SK-N-SH (cell line): ENCODE data around the gene DUSP6. TPM values are rescaled to one million over a fixed set of nuclear protein-coding genes. Genes with fewer than 3 reads are reported as not detected.
"Not testable (repeated sequence)": the region's sequence is repeated elsewhere in the genome, so short reads cannot be mapped to it uniquely, and the experiment has no call there.

Source experiments
- CTCF ChIA-PET: fragments of 300-600, 350-600 bp; formaldehyde crosslinking; extraction: SDS; loops from one replicate; lab custom pipeline; 2021; lab: Yijun Ruan, JAX
- POLR2A ChIA-PET: fragments of 350-600 bp; sonication (Branson Sonifier 250); formaldehyde crosslinking; extraction: SDS; loops from one replicate; lab custom pipeline; 2020; ENCODE audit warnings: antibody characterized with exemption, inconsistent platforms; lab: Yijun Ruan, JAX
- DNase-seq: peaks from one replicate; pipeline ENCODE4 v3.0.0; 2012
- H2AFZ ChIP-seq: fragments of 200-600 bp; sonication (generic); 2 replicates; pipeline ENCODE4 v1.8.1; 2016; ENCODE audit warnings: antibody characterized with exemption, mild to moderate bottlenecking, low read depth
- H3F3A ChIP-seq: fragments of 200-600 bp; sonication (generic); replicated peaks from 2 replicates; pipeline ENCODE3; 2016; ENCODE audit warnings: antibody characterized with exemption, mild to moderate bottlenecking; ENCODE audit not compliant: insufficient read depth
- H3K27ac ChIP-seq, 2 experiments: fragments of 200-500 bp in 1 of 2; fragments of 200-600 bp in 1 of 2; sonication (Bioruptor generic) in 1 of 2; sonication (generic), shearing (Covaris generic) in 1 of 2; 2 replicates each; pipeline versions ENCODE4 v1.5.1 to v1.6.1; 2014 to 2016; ENCODE audit warnings: low read depth in 2 of 2, inconsistent platforms in 1 of 2, low read length in 1 of 2, mild to moderate bottlenecking in 1 of 2, mixed read lengths in 1 of 2
- H3K27me3 ChIP-seq: fragments of 200-600 bp; sonication (generic), shearing (Covaris generic); 2 replicates; pipeline ENCODE4 v1.6.1; 2016; ENCODE audit warnings: mixed run types; ENCODE audit not compliant: insufficient read depth
- H3K36me3 ChIP-seq, 2 experiments: fragments of 200-500 bp in 1 of 2; fragments of 200-600 bp in 1 of 2; sonication (Bioruptor generic) in 1 of 2; sonication (generic) in 1 of 2; replicated peaks in 1 of 2; 2 replicates each; pipeline versions ENCODE3 to v1.5.1; 2014 to 2016; ENCODE audit warnings: low read length in 1 of 2, mild to moderate bottlenecking in 1 of 2; ENCODE audit not compliant: insufficient read depth in 2 of 2, control insufficient read depth in 1 of 2
- H3K4me1 ChIP-seq, 2 experiments: fragments of 200-500 bp in 1 of 2; fragments of 200-600 bp in 1 of 2; sonication (Bioruptor generic) in 1 of 2; sonication (generic), shearing (Covaris generic) in 1 of 2; 2 replicates each; pipeline versions ENCODE4 v1.5.1 to v1.6.1; 2014 to 2016; ENCODE audit warnings: low read depth in 1 of 2, low read length in 1 of 2, mixed run types in 1 of 2; ENCODE audit not compliant: insufficient read depth in 2 of 2, control insufficient read depth in 1 of 2
- H3K4me2 ChIP-seq: fragments of 200-600 bp; sonication (generic), shearing (Covaris generic); 2 replicates; pipeline ENCODE4 v1.6.1; 2017; ENCODE audit warnings: mixed run types
- H3K4me3 ChIP-seq, 2 experiments: fragments of 200-500 bp in 1 of 2; fragments of 200-600 bp in 1 of 2; sonication (Bioruptor generic) in 1 of 2; sonication (generic), shearing (Covaris generic) in 1 of 2; 2 replicates each; pipeline versions ENCODE4 v1.5.1 to v1.8.1; 2014 to 2016; ENCODE audit warnings: low read depth in 2 of 2, inconsistent platforms in 1 of 2, low read length in 1 of 2, mild to moderate bottlenecking in 1 of 2, mixed read lengths in 1 of 2, moderate library complexity in 1 of 2
- H3K79me2 ChIP-seq: fragments of 200-600 bp; sonication (generic); 2 replicates; pipeline ENCODE4 v1.8.1; 2017; ENCODE audit warnings: mild to moderate bottlenecking; ENCODE audit not compliant: insufficient read depth
- H3K9ac ChIP-seq: fragments of 200-600 bp; sonication (generic); 2 replicates; pipeline ENCODE4 v1.6.1; 2017; ENCODE audit warnings: mixed run types
- H3K9me2 ChIP-seq: fragments of 200-600 bp; sonication (generic); 2 replicates; pipeline ENCODE4 v1.6.1; 2017; ENCODE audit warnings: mixed run types
- H3K9me3 ChIP-seq: fragments of 200-600 bp; sonication (generic); 2 replicates; pipeline ENCODE4 v1.6.1; 2017; ENCODE audit warnings: mixed run types, mild to moderate bottlenecking, moderate library complexity
- H4K20me1 ChIP-seq: fragments of 200-600 bp; sonication (generic); 2 replicates; pipeline ENCODE4 v1.6.1; 2017; ENCODE audit warnings: mild to moderate bottlenecking, mixed run types; ENCODE audit not compliant: insufficient read depth
- EP300 ChIP-seq, 2 experiments: IDR thresholded peaks; 2 replicates each; pipeline versions ENCODE4 v1.4.0 to v1.6.1; 2012; ENCODE audit warnings: borderline replicate concordance in 1 of 2, low read depth in 1 of 2, low read length in 1 of 2
- FOXM1 ChIP-seq: IDR thresholded peaks from 2 replicates; pipeline ENCODE4 v1.4.0; 2012; ENCODE audit warnings: low read depth, mild to moderate bottlenecking
- GATA2 ChIP-seq: sonication (generic); formaldehyde crosslinking; IDR thresholded peaks from 2 replicates; pipeline ENCODE4 v1.5.0; 2020; ENCODE audit warnings: mild to moderate bottlenecking, missing genetic modification reagents
- MEF2A ChIP-seq: IDR thresholded peaks from 2 replicates; pipeline ENCODE4 v1.4.0; 2012; ENCODE audit warnings: low read depth, borderline replicate concordance
- MXI1 ChIP-seq: IDR thresholded peaks from 2 replicates; pipeline ENCODE4 v1.6.1; 2012; ENCODE audit warnings: mild to moderate bottlenecking, low read depth, low read length, improper control_type of control experiment
- RAD21 ChIP-seq: IDR thresholded peaks from 2 replicates; pipeline ENCODE4 v1.6.1; 2012; ENCODE audit warnings: mild to moderate bottlenecking, low read length
- RCOR1 ChIP-seq: fragments of 150-350 bp; IDR thresholded peaks from 2 replicates; pipeline ENCODE4 v1.6.1; 2017; ENCODE audit warnings: antibody characterized with exemption, low read length
- RFX5 ChIP-seq: IDR thresholded peaks from 2 replicates; pipeline ENCODE4 v1.6.1; 2012; ENCODE audit warnings: mild to moderate bottlenecking, improper control_type of control experiment, low read length
- RXRA ChIP-seq: IDR thresholded peaks from 2 replicates; pipeline ENCODE4 v1.4.0; 2012; ENCODE audit warnings: low read depth, mild to moderate bottlenecking, borderline replicate concordance
- TEAD4 ChIP-seq: IDR thresholded peaks from 2 replicates; pipeline ENCODE4 v1.4.0; 2012; ENCODE audit warnings: mild to moderate bottlenecking, borderline replicate concordance; ENCODE audit not compliant: insufficient read depth
- YY1 ChIP-seq: IDR thresholded peaks from 2 replicates; pipeline ENCODE4 v1.4.0; 2012; ENCODE audit warnings: low read depth, mild to moderate bottlenecking
- WGBS: methylation state at CpG from one replicate; pipeline ENCODE4 v1.1.6; 2017; ENCODE audit warnings: low lambda C conversion rate; 5-methylcytosine and 5-hydroxymethylcytosine counted together
- polyA plus RNA-seq, 3 experiments: library from polyadenylated mRNA; depleted of rRNA; stranded (reverse); fragments of >200 nt; gene quantifications; 2 replicates each; pipeline ENCODE4 v1.2.3, GENCODE V29; 2012
- TF ChIP-seq, protein P1 (sequence below): fragments of 150-350 bp; IDR thresholded peaks from 2 replicates; pipeline ENCODE4 v1.6.1; 2016; ENCODE audit warnings: mild to moderate bottlenecking, low read depth, low read length
- TF ChIP-seq, protein P2 (sequence below): IDR thresholded peaks from 2 replicates; pipeline ENCODE4 v1.4.0; 2012; ENCODE audit warnings: low read depth, borderline replicate concordance
- TF ChIP-seq, protein P3 (sequence below): IDR thresholded peaks from 2 replicates; pipeline ENCODE4 v1.6.1; 2012; ENCODE audit warnings: mild to moderate bottlenecking, low read depth, low read length, moderate library complexity

DUSP6 gene
- polyA plus RNA-seq, 1 of the 3 experiments (the other 2 are of a cell fraction): 71.4 TPM

DNA sequence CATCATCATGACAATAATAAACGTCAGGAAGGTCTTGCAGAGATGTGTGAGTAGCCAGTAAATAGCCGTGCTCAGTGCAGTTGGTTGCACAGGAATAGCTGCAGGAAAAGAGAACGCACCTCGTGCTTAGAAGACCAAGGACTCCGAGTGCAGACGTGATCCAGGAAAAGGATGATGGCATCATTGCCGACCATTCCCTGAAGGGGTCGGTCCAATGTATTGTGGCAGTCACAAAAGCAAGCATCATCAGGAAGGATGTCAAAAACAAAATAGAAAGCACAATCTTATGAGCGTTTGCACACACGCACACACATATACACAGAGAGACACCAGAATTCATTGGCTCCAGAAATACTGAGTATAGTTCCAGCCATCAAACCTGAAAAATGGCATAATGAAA, 12.8 kb downstream of the DUSP6 start:
- H2AFZ ChIP-seq: no peak overlapping the region
- H4K20me1 ChIP-seq: no peaks in the 10 kb centered on the region
- no peak overlapping the region for H3K27ac ChIP-seq
- H3K4me1 ChIP-seq: peaks cover 0 to 3% of the 10 kb centered on the region in 2 experiments; a peak in 2 of 4 replicates
- H3K9me2 ChIP-seq: no peaks in the 10 kb centered on the region
- H3K9ac ChIP-seq: no peak overlapping the region
- no peak overlapping the region for H3K4me2 ChIP-seq
- TF ChIP-seq FOXM1 (no peak), YY1 (no peak), RXRA (no peak)
- TF ChIP-seq, all 33 proteins: peak for 0
- ChIA-PET CTCF (no interaction called here), POLR2A (no interaction called here)
- DNase-seq: no peak
- Histone ChIP-seq H3F3A (peaks cover 6% of the 10 kb centered on the region), H3K27me3 (no peaks in the 10 kb centered on the region), H3K9me3 (no peaks in the 10 kb centered on the region), H3K4me3 (no peak overlapping the region), H3K79me2 (no peaks in the 10 kb centered on the region), H3K36me3 (no peaks in the 10 kb centered on the region)
- WGBS: 87% methylated on average over 10 of the region's 10 CpGs

GRCh38 chr12:89337136-89337535, 15.2 kb downstream of the DUSP6 start:
- H3K36me3 ChIP-seq: not testable (repeated sequence)
- POLR2A ChIA-PET: interaction anchor here (0.6 to 1.4 kb wide), 4 partner anchors 9 to 172 kb away, joined by 3 to 6 read pairs (median 5); no protein-coding TSS in a partner anchor

DNA sequence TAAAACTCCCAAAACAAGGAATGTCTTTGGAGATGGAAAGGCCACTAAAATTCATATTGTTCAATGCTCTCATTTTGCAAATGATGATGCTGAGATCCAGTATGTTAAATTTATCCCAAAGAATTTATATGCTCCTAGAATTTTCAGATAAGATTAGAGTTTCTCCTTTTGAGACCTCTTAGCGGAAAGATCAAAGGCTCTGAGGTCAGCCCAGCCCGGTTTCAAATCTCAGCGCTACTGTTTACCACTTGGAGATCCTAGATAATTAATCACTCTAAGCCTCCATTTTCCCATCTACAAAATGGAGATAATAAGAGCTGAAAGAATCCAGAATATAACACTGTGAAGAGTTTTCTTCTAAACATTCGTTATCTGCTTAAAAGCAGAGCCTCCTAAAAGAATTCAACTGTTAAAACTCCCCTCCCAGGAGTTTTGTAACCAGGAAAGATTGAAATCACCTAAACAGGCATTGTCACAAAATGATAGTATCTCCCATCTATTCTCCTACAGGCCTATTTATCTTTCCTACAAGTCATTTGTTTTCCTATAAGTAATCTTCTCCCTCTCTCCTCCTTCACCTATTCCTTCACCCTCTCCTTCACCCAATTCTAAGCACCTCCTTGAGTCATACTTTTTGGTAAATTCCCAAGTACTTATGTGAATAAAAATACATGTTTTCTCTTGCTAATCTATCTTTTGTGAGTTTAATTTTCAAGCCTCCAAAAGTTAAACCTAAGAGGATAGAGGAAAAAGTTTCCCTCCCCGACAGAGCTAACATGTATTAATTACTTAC, 16.7 kb downstream of the DUSP6 start:
- Histone ChIP-seq H3K4me1 (no peaks in the 10 kb centered on the region; a peak in 2 of 4 replicates), H4K20me1 (no peaks in the 10 kb centered on the region), H3K79me2 (no peaks in the 10 kb centered on the region), H2AFZ (no peak overlapping the region), H3K4me3 (no peak overlapping the region), H3K9me2 (no peaks in the 10 kb centered on the region), H3K9me3 (peaks cover 2% of the 10 kb centered on the region; the same call in 1 of the 2 replicates), H3K4me2 (no peak overlapping the region), H3K27ac (no peak overlapping the region), H3K27me3 (no peaks in the 10 kb centered on the region), H3K9ac (no peak overlapping the region), H3K36me3 (no peaks in the 10 kb centered on the region), H3F3A (no peaks in the 10 kb centered on the region)
- WGBS: 93% methylated on average over 5 of the region's 5 CpGs
- ChIA-PET CTCF (no interaction called here), POLR2A (no interaction called here)
- DNase-seq: no peak
- TF ChIP-seq EP300 (IDR thresholded peaks at IDR 0.05; ENCODE audit: borderline replicate concordance in 1 of 2, low read depth in 1 of 2, low read length in 1 of 2) (no peak), GATA2 (CRISPR knock-in tag) (no peak), MEF2A (no peak), RCOR1 (no peak), FOXM1 (no peak), TEAD4 (no peak), MXI1 (no peak), RFX5 (no peak), RAD21 (no peak)
- TF ChIP-seq, protein P1, sequence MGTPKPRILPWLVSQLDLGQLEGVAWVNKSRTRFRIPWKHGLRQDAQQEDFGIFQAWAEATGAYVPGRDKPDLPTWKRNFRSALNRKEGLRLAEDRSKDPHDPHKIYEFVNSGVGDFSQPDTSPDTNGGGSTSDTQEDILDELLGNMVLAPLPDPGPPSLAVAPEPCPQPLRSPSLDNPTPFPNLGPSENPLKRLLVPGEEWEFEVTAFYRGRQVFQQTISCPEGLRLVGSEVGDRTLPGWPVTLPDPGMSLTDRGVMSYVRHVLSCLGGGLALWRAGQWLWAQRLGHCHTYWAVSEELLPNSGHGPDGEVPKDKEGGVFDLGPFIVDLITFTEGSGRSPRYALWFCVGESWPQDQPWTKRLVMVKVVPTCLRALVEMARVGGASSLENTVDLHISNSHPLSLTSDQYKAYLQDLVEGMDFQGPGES: no peak
- TF ChIP-seq, protein P2, sequence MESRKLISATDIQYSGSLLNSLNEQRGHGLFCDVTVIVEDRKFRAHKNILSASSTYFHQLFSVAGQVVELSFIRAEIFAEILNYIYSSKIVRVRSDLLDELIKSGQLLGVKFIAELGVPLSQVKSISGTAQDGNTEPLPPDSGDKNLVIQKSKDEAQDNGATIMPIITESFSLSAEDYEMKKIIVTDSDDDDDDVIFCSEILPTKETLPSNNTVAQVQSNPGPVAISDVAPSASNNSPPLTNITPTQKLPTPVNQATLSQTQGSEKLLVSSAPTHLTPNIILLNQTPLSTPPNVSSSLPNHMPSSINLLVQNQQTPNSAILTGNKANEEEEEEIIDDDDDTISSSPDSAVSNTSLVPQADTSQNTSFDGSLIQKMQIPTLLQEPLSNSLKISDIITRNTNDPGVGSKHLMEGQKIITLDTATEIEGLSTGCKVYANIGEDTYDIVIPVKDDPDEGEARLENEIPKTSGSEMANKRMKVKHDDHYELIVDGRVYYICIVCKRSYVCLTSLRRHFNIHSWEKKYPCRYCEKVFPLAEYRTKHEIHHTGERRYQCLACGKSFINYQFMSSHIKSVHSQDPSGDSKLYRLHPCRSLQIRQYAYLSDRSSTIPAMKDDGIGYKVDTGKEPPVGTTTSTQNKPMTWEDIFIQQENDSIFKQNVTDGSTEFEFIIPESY: no peak
- TF ChIP-seq, protein P3, sequence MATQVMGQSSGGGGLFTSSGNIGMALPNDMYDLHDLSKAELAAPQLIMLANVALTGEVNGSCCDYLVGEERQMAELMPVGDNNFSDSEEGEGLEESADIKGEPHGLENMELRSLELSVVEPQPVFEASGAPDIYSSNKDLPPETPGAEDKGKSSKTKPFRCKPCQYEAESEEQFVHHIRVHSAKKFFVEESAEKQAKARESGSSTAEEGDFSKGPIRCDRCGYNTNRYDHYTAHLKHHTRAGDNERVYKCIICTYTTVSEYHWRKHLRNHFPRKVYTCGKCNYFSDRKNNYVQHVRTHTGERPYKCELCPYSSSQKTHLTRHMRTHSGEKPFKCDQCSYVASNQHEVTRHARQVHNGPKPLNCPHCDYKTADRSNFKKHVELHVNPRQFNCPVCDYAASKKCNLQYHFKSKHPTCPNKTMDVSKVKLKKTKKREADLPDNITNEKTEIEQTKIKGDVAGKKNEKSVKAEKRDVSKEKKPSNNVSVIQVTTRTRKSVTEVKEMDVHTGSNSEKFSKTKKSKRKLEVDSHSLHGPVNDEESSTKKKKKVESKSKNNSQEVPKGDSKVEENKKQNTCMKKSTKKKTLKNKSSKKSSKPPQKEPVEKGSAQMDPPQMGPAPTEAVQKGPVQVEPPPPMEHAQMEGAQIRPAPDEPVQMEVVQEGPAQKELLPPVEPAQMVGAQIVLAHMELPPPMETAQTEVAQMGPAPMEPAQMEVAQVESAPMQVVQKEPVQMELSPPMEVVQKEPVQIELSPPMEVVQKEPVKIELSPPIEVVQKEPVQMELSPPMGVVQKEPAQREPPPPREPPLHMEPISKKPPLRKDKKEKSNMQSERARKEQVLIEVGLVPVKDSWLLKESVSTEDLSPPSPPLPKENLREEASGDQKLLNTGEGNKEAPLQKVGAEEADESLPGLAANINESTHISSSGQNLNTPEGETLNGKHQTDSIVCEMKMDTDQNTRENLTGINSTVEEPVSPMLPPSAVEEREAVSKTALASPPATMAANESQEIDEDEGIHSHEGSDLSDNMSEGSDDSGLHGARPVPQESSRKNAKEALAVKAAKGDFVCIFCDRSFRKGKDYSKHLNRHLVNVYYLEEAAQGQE: no peak

More at GRCh38 chr12:89337136-89337535, 15.2 kb downstream of the DUSP6 start:
- not testable (repeated sequence) for H3K4me1 ChIP-seq, H2AFZ ChIP-seq, H3K9ac ChIP-seq, H3K4me3 ChIP-seq, H3K9me2 ChIP-seq, H3K79me2 ChIP-seq, H3K27me3 ChIP-seq, H3K4me2 ChIP-seq, H3K9me3 ChIP-seq, H3F3A ChIP-seq, H4K20me1 ChIP-seq, DNase-seq, H3K27ac ChIP-seq
- CTCF ChIA-PET: interaction anchor here (1.1 kb wide), 1 partner anchor 12 kb away, joined by 3 read pairs; no protein-coding TSS in a partner anchor
- WGBS: 86% methylated on average over 4 of the region's 4 CpGs
